GM12801 (cell line): ENCODE results near the gene HES3.

Experiments used
- CTCF ChIP-seq: IDR thresholded peaks from one replicate; pipeline ENCODE4 v1.5.1; 2011; ENCODE audit warnings: control low read depth; ENCODE audit not compliant: insufficient read length; ENCODE audit errors: extremely low read depth

The HES3 gene

GRCh38 chr1:6245086-6245868 lies 1.3 kb downstream of the HES3 start:
- no peak for TF ChIP-seq CTCF

- no peak for TF ChIP-seq CTCF
Observed at GRCh38 chr1:6245869-6246496, 2.0 kb downstream of the HES3 start.

GRCh38 chr1:6246497-6247467 lies 2.8 kb downstream of the HES3 start:
- TF ChIP-seq CTCF = no peak

- no peak for TF ChIP-seq CTCF
Observed at GRCh38 chr1:6247651-6248050, 3.7 kb downstream of the HES3 start.

GRCh38 chr1:6248161-6248776 lies 4.3 kb downstream of the HES3 start:
- TF ChIP-seq CTCF = no peak

GRCh38 chr1:6248932-6249738 lies 5.2 kb downstream of the HES3 start:
- no peak for TF ChIP-seq CTCF
